HG03439 (cell line): ENCODE data around the gene WDR53.
"Not testable (repeated sequence)": the region's sequence is repeated elsewhere in the genome, so short reads cannot be mapped to it uniquely, and the experiment has no call there.

Source experiments
- ATAC-seq: cut with Tn5 transposase; IDR thresholded peaks from one replicate; pipeline ENCODE4 v1.9.1; 2021; ENCODE audit warnings: mild to moderate bottlenecking, moderate library complexity; ENCODE audit not compliant: unreplicated experiment

The WDR53 gene

GRCh38 chr3:196518966-196519717, 49.2 kb downstream of the WDR53 start:
- ATAC-seq, result no peak

DNA sequence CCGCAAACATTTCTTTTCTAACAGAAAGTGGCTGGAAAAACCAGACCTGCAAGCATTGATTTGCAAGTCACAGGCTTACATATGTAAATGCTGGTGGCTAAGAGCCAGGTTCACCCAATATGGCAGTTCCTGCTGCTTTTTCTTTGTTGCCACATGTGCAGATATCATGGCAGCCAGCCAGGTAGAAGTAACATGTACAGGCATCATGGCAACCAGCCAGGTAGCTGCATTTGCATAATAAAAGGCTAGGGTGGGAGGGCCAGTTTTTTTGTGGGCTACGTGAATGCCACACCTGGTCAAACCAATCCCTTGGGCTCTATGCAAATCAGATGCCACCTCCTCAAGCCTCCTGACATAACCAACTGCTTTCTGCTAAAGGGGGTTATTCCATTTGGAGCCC, 50.4 kb downstream of the WDR53 start:
- no peak for ATAC-seq

GRCh38 chr3:196517162-196517800, 51.1 kb downstream of the WDR53 start:
- ATAC-seq, result no peak

GRCh38 chr3:196514913-196515621, 53.3 kb downstream of the WDR53 start, which contains the start of gene SMCO1:
SMCO1 (minus strand) TSS chr3:196515346; CDS start chr3:196515209, 137 bp downstream.
- ATAC-seq, result no peak

GRCh38 chr3:196514350-196514716, 54.0 kb downstream of the WDR53 start:
- no peak for ATAC-seq

DNA sequence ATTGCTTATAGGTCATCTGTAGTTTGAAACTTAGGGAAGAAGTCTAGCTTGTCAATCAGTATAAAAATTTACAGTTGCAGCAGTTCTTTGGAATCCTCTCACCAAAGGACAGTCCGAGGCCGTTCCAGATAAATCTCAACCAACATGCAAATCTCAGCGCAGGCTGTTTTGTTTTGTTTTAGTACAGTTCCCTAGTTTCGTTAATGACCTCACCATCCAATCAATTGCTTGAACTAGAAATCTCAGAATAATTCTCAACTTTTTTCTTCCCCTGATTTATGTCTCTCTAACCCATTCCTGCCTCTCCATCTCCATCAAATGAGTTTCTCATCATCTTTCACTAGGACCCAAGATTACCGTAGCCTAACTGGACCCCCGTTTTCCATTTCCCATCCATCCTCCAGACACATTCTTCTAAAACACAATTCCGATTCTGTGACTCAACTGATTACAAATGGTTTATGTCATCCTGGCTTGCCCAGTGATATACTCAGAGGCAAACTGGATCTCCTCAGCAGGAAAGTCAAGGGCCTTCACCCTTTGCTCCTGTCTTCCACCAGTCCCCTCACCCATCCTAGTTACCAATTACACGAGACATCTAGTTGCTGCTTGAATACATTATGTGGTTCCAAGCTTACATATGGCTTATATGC, 54.5 kb downstream of the WDR53 start:
- no peak for ATAC-seq

- ATAC-seq, result not testable (repeated sequence)
These were observed 56.5 kb downstream of the WDR53 start for GRCh38 chr3:196511646-196512425.

DNA sequence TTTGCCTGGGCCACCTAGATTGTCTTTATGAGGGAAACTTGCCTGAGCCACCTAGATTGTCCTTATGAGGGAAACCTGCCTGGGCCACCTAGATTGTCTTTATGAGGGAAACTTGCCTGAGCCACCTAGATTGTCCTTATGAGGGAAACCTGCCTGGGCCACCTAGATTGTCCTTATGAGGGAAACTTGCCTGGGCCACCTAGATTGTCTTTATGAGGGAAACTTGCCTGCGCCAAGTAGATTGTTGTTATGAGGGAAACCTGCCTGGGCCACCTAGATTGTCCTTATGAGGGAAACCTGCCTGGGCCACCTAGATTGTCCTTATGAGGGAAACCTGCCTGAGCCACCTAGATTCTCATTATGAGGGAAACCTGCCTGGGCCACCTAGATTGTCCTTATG, 57.2 kb downstream of the WDR53 start:
- not testable (repeated sequence) for ATAC-seq

DNA sequence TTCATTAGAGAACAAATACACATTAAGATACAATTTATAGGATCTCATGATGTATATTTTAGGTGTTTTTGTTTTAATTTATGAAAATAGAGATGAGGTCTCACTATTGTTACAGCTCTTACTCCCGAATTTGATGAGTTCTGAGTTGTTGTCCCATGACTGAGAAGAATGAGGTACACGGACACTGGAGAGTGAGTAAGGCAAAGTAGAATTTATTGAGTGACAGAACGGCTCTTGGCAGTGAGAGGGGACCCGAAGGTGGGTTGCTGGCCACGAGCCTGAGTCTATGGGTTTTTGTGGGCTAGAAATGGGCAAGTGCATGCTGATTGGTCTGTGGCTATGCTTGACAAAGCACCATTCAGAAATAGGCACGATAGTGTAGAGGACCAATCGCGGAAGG, 61.7 kb downstream of the WDR53 start:
- ATAC-seq, result no peak

DNA sequence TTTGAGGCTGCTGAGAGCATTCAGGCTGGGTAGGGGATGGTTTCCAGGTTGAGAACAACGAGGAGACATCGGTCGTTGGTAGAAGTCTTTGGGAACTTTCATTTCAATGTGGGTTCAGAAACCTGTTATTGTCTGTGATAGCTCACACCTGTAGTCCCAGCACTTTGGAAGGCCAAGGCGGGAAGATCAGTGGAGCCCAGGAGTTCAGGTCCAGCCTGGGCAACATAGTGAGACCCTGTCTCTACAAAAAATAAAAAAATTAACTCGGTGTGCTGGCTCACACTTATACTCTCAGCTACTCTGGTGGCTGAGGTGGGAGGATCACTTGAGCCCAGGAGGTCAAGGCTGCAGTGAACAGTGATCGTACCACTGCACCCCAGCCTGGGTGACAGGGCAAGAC, 63.8 kb downstream of the WDR53 start:
- ATAC-seq, result no peak
